B cell (primary cell): Measurements from ENCODE around the gene ROPN1B. TPM values are rescaled to one million over a fixed set of nuclear protein-coding genes. Genes with fewer than 3 reads are reported as not detected.

Source experiments
- ATAC-seq: fragments of 200-7000 bp; cut with Tn5 transposase; one replicate; pipeline ENCODE4 v1.10.0; 2021; ENCODE audit warnings: low read depth, mild to moderate bottlenecking, moderate number of reproducible peaks, moderate library complexity
- CTCF ChIA-PET: fragments of 350-600 bp; sonication (Branson Sonifier 250); formaldehyde crosslinking; loops from one replicate; lab custom pipeline; 2021; ENCODE audit warnings: antibody characterized with exemption, inconsistent platforms; lab: Charles Lee
- POLR2A ChIA-PET: fragments of 350-600 bp; sonication (Branson Sonifier 250); formaldehyde crosslinking; loops from one replicate; lab custom pipeline; 2021; ENCODE audit warnings: antibody characterized with exemption; lab: Charles Lee
- DNase-seq: peaks from one replicate; pipeline ENCODE4 v3.0.0; 2013
- H2AFZ ChIP-seq: 2 replicates; pipeline ENCODE4 v1.6.1; 2012; ENCODE audit warnings: mild to moderate bottlenecking, low read depth, low read length; ENCODE audit not compliant: insufficient read depth, poor library complexity, severe bottlenecking
- H3K27ac ChIP-seq, 2 donors: 1 replicate in 1 of 2; 2 replicates in 1 of 2; pipeline ENCODE4 v1.5.1; 2012 to 2013; ENCODE audit warnings: low read length in 2 of 2, mild to moderate bottlenecking in 2 of 2, moderate library complexity in 1 of 2
- H3K27me3 ChIP-seq, 4 experiments: fragments of 200-600 bp in 1 of 4; sonication (generic) in 1 of 4; replicated peaks in 1 of 4; 1 replicate in 2 of 4; 2 replicates in 2 of 4; pipeline versions ENCODE4 v1.6.1 to v1.7.0; 2013 to 2016; ENCODE audit warnings: low read length in 3 of 4, mild to moderate bottlenecking in 2 of 4, mixed read lengths in 1 of 4, moderate library complexity in 1 of 4; ENCODE audit not compliant: insufficient read depth in 4 of 4, control insufficient read depth in 3 of 4; ENCODE audit errors: control extremely low read depth in 1 of 4
- H3K36me3 ChIP-seq, 2 experiments: replicated peaks in 1 of 2; 1 replicate in 1 of 2; 2 replicates in 1 of 2; pipeline versions ENCODE4 v1.6.1 to v1.7.1; 2013; ENCODE audit warnings: low read length in 1 of 2; ENCODE audit not compliant: insufficient read depth in 2 of 2, control insufficient read depth in 1 of 2; ENCODE audit errors: control extremely low read depth in 1 of 2, extremely low read depth in 1 of 2
- H3K4me1 ChIP-seq, 2 donors: fragments of 200-600 bp in 1 of 2; sonication (generic) in 1 of 2; 1 replicate in 1 of 2; 2 replicates in 1 of 2; pipeline versions ENCODE4 v1.5.1 to v1.6.1; 2013 to 2017; ENCODE audit warnings: low read length in 2 of 2; ENCODE audit not compliant: control insufficient read depth in 2 of 2, insufficient read depth in 2 of 2
- H3K4me2 ChIP-seq: replicated peaks from 2 replicates; pipeline ENCODE3; 2012; ENCODE audit warnings: mild to moderate bottlenecking, low read depth, low read length; ENCODE audit not compliant: poor library complexity, severe bottlenecking
- H3K4me3 ChIP-seq, 5 experiments: fragments of 200-600 bp in 1 of 5; sonication (generic) in 1 of 5; 1 replicate in 3 of 5; 2 replicates in 2 of 5; pipeline versions ENCODE4 v1.5.1 to v1.7.0; 2011 to 2016; ENCODE audit warnings: low read length in 4 of 5, mild to moderate bottlenecking in 4 of 5, low read depth in 2 of 5, control low read depth in 1 of 5, moderate library complexity in 1 of 5; ENCODE audit not compliant: insufficient read depth in 1 of 5; ENCODE audit errors: control extremely low read depth in 1 of 5, extremely low read depth in 1 of 5
- H3K79me2 ChIP-seq: fragments of 200-600 bp; sonication (generic); one replicate; pipeline ENCODE4 v1.6.0; 2016; ENCODE audit warnings: low read length; ENCODE audit not compliant: control insufficient read depth, insufficient read depth
- H3K9ac ChIP-seq: fragments of 200-600 bp; sonication (generic); 2 replicates; pipeline ENCODE4 v1.6.1; 2017; ENCODE audit warnings: mild to moderate bottlenecking, low read length, moderate library complexity
- H3K9me3 ChIP-seq, 3 donors: one replicate each; pipeline versions ENCODE4 v1.6.1 to v1.7.1; 2013; ENCODE audit warnings: low read length in 2 of 3; ENCODE audit not compliant: control insufficient read depth in 2 of 3, insufficient read depth in 1 of 3; ENCODE audit errors: control extremely low read depth in 1 of 3
- H4K20me1 ChIP-seq: 2 replicates; pipeline ENCODE4 v1.6.0; 2012; ENCODE audit warnings: mild to moderate bottlenecking, low read length; ENCODE audit not compliant: insufficient read depth, control insufficient read depth, poor library complexity, severe bottlenecking
- H3K27ac Mint-ChIP-seq: one replicate; pipeline ENCODE4 v1.8.0; 2021; ENCODE audit warnings: mixed read lengths
- H3K27me3 Mint-ChIP-seq: one replicate; pipeline ENCODE4 v1.8.0; 2021; ENCODE audit warnings: mixed read lengths
- H3K4me1 Mint-ChIP-seq: one replicate; pipeline ENCODE4 v1.8.0; 2021; ENCODE audit warnings: mixed read lengths
- H3K4me3 Mint-ChIP-seq: one replicate; pipeline ENCODE4 v1.8.0; 2021; ENCODE audit warnings: mixed read lengths
- H3K9me3 Mint-ChIP-seq: one replicate; pipeline ENCODE4 v1.8.0; 2022; ENCODE audit warnings: mixed read lengths; ENCODE audit not compliant: insufficient read depth
- CTCF ChIP-seq: fragments of 200-600 bp; IDR thresholded peaks from one replicate; pipeline ENCODE4 v1.8.0; 2022; ENCODE audit warnings: antibody characterized with exemption, mild to moderate bottlenecking
- EZH2 ChIP-seq: IDR thresholded peaks from 2 replicates; pipeline ENCODE4 v1.6.1; 2012; ENCODE audit warnings: borderline replicate concordance, low read depth, mild to moderate bottlenecking, moderate library complexity, low read length; ENCODE audit not compliant: insufficient read depth, poor library complexity, severe bottlenecking
- WGBS: methylation state at CpG from one replicate; pipeline ENCODE4 v1.1.5; 2013; ENCODE audit warnings: missing lambda C conversion rate; ENCODE audit not compliant: insufficient coverage; 5-methylcytosine and 5-hydroxymethylcytosine counted together
- intact Hi-C: fragments of 100-400 bp; cut with micrococcal nuclease; formaldehyde crosslinking; loops from one replicate; pipeline ENCODE4 v1.10.0; 2022
- polyA plus RNA-seq: library from polyadenylated mRNA; depleted of rRNA; stranded (reverse); fragments of >200 nt; gene quantifications from 2 replicates; pipeline ENCODE4 v1.2.3, GENCODE V29; 2012
- total RNA-seq, 2 donors: library from RNA; stranded (reverse); fragments of 120-200 nt in 1 of 2; gene quantifications; 1 replicate in 1 of 2; 2 replicates in 1 of 2; pipeline versions ENCODE4 v1.2.3 to v1.2.4, GENCODE V29; 2013 to 2022

ROPN1B gene
- total and polyA plus RNA-seq, 2 donors (not counting 1 experiment from before 2014, with no cell fraction given) = not detected

GRCh38 chr3:126004217-126004616 lies 35.2 kb downstream of the ROPN1B start:
- ChIA-PET CTCF (no interaction called here), POLR2A (no interaction called here)
- Histone ChIP-seq H3K4me1 (no peaks in the 10 kb centered on the region), H3K36me3 (peaks cover 0 to 23% of the 10 kb centered on the region in 2 experiments), H3K27ac (no peak overlapping the region), H2AFZ (no peak overlapping the region), H4K20me1 (no peaks in the 10 kb centered on the region), H3K4me3 (no peak overlapping the region), H3K9me3 (peaks cover 0 to 11% (median 0%) of the 10 kb centered on the region in 3 donors), H3K9ac (no peak overlapping the region), H3K27me3 (no peaks in the 10 kb centered on the region), H3K4me2 (no peak overlapping the region), H3K79me2 (no peaks in the 10 kb centered on the region)
- H3K4me1 Mint-ChIP-seq = no peaks in the 10 kb centered on the region
- DNase-seq (no peak), ATAC-seq (no peak)
- 99% methylated on average over 6 of the region's 6 CpGs for WGBS
- intact Hi-C loops = no loop called here
- no peaks in the 10 kb centered on the region for H3K27me3 Mint-ChIP-seq
- H3K27ac Mint-ChIP-seq = no peak overlapping the region
- TF ChIP-seq CTCF (no peak), EZH2 (no peak)
- peaks cover 2% of the 10 kb centered on the region for H3K9me3 Mint-ChIP-seq
- H3K4me3 Mint-ChIP-seq = no peak overlapping the region

GRCh38 chr3:126004692-126005091 lies 35.7 kb downstream of the ROPN1B start:
- TF ChIP-seq EZH2 (no peak), CTCF (no peak)
- H4K20me1 ChIP-seq = no peaks in the 10 kb centered on the region
- H3K4me1 ChIP-seq = no peaks in the 10 kb centered on the region
- H3K9me3 Mint-ChIP-seq = peaks cover 2% of the 10 kb centered on the region
- no peaks in the 10 kb centered on the region for H3K4me1 Mint-ChIP-seq
- H3K9ac ChIP-seq = no peak overlapping the region
- no peaks in the 10 kb centered on the region for H3K27me3 Mint-ChIP-seq
- ATAC-seq (no peak), DNase-seq (no peak)
- no peak overlapping the region for H3K27ac ChIP-seq
- over 99% methylated on average over 7 of the region's 7 CpGs for WGBS
- no peak overlapping the region for H3K4me2 ChIP-seq
- no peak overlapping the region for H3K27ac Mint-ChIP-seq
- no peak overlapping the region for H2AFZ ChIP-seq
- H3K4me3 ChIP-seq = no peak overlapping the region
- ChIA-PET POLR2A (no interaction called here), CTCF (no interaction called here)
- peaks cover 0 to 11% (median 0%) of the 10 kb centered on the region in 3 donors for H3K9me3 ChIP-seq
- H3K79me2 ChIP-seq = no peaks in the 10 kb centered on the region
- H3K27me3 ChIP-seq = no peaks in the 10 kb centered on the region
- no peak overlapping the region for H3K4me3 Mint-ChIP-seq
- intact Hi-C loops = no loop called here
- H3K36me3 ChIP-seq = peaks cover 0 to 23% of the 10 kb centered on the region in 2 experiments
